ENCODE data around the gene TSC22D3.

TSC22D3 gene

DNA sequence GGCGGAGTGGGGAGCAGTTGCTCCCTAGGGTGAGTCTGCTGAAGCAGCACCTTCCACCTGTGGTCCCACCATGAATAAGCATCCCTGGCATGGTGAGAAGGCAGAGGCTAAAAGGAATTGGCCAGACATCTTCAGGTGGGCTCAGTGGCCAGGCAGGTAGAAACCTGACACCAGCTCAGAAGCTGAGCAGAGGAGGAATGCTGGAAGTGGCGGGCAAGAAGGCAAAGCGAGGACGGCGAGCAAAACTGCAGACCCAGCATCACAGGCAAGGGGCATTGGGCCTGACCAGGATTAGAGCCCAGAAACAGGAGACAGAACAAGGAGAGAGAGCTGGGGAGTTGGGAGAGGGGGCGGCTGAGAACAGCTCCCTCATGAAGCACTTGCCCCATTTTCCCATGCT lies 25.3 kb downstream of the TSC22D3 start:
- peaks cover 6% of the 10 kb centered on the region for H3K4me1 Mint-ChIP-seq
- CTCF ChIA-PET, result interaction anchor here (1.4 kb wide), 1 partner anchor 26 kb away, joined by 3 read pairs; the partner anchor contains the start of gene TSC22D3
- H3K9me3 Mint-ChIP-seq, result no peaks in the 10 kb centered on the region
- H3K36me3 Mint-ChIP-seq, result no peaks in the 10 kb centered on the region
- no peak overlapping the region for H3K27ac Mint-ChIP-seq
- DNase-seq, result no peak
- H3K27me3 Mint-ChIP-seq, result peaks cover 4% of the 10 kb centered on the region
- no peak overlapping the region for H3K4me3 Mint-ChIP-seq

GRCh38 chrX:107748506-107748905 lies 27.1 kb downstream of the TSC22D3 start:
- Mint-ChIP-seq H3K4me3 (no peak overlapping the region), H3K27ac (no peak overlapping the region), H3K27me3 (peaks cover 4% of the 10 kb centered on the region), H3K36me3 (no peaks in the 10 kb centered on the region), H3K4me1 (no peaks in the 10 kb centered on the region), H3K9me3 (no peaks in the 10 kb centered on the region)
- CTCF ChIA-PET, result no interaction called here
- DNase-seq, result no peak

DNA sequence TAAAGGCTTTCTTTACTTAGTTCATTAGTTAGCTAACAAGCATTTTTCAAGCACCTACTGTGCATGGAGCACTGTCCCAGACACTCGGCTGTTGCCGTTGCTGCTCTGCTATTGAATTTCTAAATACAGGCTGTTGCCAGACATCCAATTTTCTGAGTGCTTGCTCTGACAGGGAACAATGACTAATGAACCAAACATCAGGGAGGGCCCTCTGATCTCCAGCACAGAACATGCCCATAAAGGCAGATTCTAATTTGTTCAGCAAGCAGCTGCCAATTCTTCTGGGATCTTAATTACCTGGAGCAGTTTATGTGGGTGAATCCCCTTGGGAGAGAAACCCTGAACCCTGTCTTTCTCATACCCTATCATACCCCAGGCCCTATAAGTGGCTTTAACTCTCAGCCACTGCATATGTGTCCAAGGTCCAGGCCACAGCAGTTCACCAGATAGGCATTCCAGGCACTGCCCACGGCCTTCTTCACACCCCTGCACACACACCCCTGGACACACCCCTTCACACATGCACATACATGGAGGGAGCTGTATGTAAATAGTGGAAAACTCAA lies 27.9 kb downstream of the TSC22D3 start:
- Mint-ChIP-seq H3K27me3 (peaks cover 4% of the 10 kb centered on the region), H3K4me1 (peaks cover 4% of the 10 kb centered on the region), H3K9me3 (no peaks in the 10 kb centered on the region), H3K27ac (no peak overlapping the region), H3K36me3 (no peaks in the 10 kb centered on the region), H3K4me3 (no peak overlapping the region)
- CTCF ChIA-PET, result no interaction called here
- no peak for DNase-seq

DNA sequence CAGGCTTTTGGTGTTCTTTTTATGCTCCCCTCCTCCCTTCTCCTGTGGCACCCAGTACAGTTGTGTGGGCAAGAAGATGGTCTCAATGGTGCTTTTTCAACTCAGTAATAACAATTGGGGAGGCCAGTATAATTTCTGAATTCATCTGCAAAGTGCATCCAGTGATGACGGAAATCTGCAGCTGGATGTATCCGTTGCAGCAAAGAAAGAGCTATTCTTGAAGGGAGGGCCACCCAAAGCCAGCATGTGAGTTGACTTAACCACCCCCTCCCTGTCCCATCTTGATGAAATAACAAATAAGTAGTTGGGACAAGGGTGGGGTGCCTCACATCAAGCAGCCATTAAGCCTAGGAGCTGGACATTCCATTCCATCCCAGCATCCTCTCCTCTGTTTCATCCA lies 30.7 kb downstream of the TSC22D3 start:
- H3K27ac Mint-ChIP-seq, result no peak overlapping the region
- H3K4me1 Mint-ChIP-seq, result peaks cover 30% of the 10 kb centered on the region
- no peak for DNase-seq
- peaks cover 5% of the 10 kb centered on the region for H3K27me3 Mint-ChIP-seq
- H3K36me3 Mint-ChIP-seq, result peaks cover 3% of the 10 kb centered on the region
- no peaks in the 10 kb centered on the region for H3K9me3 Mint-ChIP-seq
- H3K4me3 Mint-ChIP-seq, result no peak overlapping the region
- CTCF ChIA-PET, result no interaction called here

GRCh38 chrX:107743995-107744394 lies 31.6 kb downstream of the TSC22D3 start:
- H3K36me3 Mint-ChIP-seq, result peaks cover 3% of the 10 kb centered on the region
- no peak overlapping the region for H3K4me3 Mint-ChIP-seq
- H3K9me3 Mint-ChIP-seq, result no peaks in the 10 kb centered on the region
- H3K4me1 Mint-ChIP-seq, result peaks cover 32% of the 10 kb centered on the region
- no peak overlapping the region for H3K27ac Mint-ChIP-seq
- no peak for DNase-seq
- CTCF ChIA-PET, result interaction anchor here (1.6 kb wide), 1 partner anchor 8 kb away, joined by 6 read pairs; no protein-coding TSS in a partner anchor
- H3K27me3 Mint-ChIP-seq, result peaks cover 5% of the 10 kb centered on the region

DNA sequence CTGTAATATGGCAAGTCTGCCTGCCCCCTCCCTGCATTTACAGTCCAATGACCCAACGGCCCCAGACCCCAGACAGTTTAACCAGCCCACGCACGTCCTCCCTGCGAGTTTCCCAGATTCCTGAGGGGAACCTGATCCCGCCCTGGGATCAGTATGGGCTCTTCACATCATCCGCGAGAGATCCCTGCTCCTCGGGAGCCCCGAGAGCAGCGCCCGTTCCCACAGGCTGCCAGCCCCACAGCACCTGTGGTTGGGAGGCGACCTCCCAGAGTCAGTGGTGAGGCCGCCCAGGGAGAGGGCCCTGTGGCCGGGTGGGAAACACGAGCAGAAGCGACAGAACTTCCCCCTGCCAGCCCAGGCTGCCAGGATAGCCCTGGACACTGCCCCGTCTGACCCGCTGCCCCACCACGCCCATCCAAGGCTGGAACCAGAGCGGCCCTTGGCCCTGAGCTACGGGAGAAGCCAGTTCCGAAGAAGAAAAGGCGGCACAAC lies 32.8 kb downstream of the TSC22D3 start:
- CTCF ChIA-PET, result interaction anchor here (1.6 to 2.3 kb wide), 3 partner anchors 9 to 69 kb away, joined by 6 to 13 read pairs (median 7); partner anchors contain the start of gene TSC22D3
- Mint-ChIP-seq H3K27me3 (peaks cover 5% of the 10 kb centered on the region), H3K4me3 (peak overlapping the region; percentile 71), H3K4me1 (peaks cover 32% of the 10 kb centered on the region), H3K36me3 (peaks cover 3% of the 10 kb centered on the region), H3K9me3 (no peaks in the 10 kb centered on the region), H3K27ac (peak overlapping the region; percentile 95)
- DNase-seq, result no peak

GRCh38 chrX:107741404-107741790 lies 34.2 kb downstream of the TSC22D3 start:
- Mint-ChIP-seq H3K27ac (peak overlapping the region; percentile 95), H3K9me3 (no peaks in the 10 kb centered on the region), H3K4me1 (peaks cover 32% of the 10 kb centered on the region), H3K4me3 (peak overlapping the region; percentile 71), H3K27me3 (peaks cover 5% of the 10 kb centered on the region), H3K36me3 (peaks cover 3% of the 10 kb centered on the region)
- no peak for DNase-seq
- CTCF ChIA-PET, result interaction anchor here (1.7 to 2.3 kb wide), 3 partner anchors 22 to 68 kb away, joined by 7 to 13 read pairs (median 7); partner anchors contain the start of gene TSC22D3

DNA sequence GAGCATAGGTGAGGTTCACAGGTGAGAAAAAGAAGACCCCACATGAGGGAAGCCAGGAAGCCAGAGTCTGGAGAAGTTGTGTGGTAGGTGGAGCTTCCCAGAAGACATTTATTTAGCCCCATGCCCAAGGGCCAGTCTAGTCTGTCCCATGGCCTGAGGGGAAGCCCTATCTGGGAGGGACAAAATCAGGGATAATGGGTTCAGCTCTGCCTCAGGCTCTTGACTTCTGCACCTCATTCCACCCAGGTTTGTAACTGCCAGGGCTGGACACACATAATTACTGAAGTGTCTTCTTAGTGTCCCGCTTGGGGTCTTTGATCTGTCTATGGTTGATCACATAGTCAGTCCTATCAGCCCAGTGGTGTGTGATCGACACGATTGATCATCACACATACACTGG lies 36.0 kb downstream of the TSC22D3 start:
- no peak overlapping the region for H3K27ac Mint-ChIP-seq
- DNase-seq, result no peak
- CTCF ChIA-PET, result no interaction called here

DNA sequence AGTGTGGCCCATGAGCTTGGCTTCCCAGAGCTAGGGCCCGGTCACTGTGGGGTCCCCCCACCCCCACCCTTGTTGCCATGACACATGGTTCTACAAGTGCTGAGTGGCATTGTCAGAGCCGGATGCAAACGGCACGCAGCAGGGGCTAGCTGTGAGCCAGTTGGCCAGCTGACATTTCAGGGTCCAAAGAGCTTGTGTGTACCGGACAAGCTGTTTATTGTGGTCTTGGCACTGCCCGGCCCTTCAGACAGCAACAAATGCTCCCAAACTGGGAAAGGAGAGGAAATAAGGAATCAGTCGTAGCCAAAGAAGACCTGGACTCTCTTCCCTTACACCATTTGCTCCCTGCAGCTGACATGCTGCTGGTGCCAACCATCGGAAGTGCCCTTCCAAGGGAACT lies 36.8 kb downstream of the TSC22D3 start:
- Mint-ChIP-seq H3K27me3 (peaks cover 5% of the 10 kb centered on the region), H3K9me3 (no peaks in the 10 kb centered on the region), H3K4me3 (no peak overlapping the region), H3K4me1 (peaks cover 32% of the 10 kb centered on the region), H3K27ac (no peak overlapping the region), H3K36me3 (peaks cover 3% of the 10 kb centered on the region)
- CTCF ChIA-PET, result interaction anchor here (2.0 kb wide), 1 partner anchor 66 kb away, joined by 5 read pairs; no protein-coding TSS in a partner anchor
- DNase-seq, result no peak

More for the DNA sequence above, 36.0 kb downstream of the TSC22D3 start:
- H3K4me1 Mint-ChIP-seq, result peaks cover 32% of the 10 kb centered on the region
- no peaks in the 10 kb centered on the region for H3K9me3 Mint-ChIP-seq
- no peak overlapping the region for H3K4me3 Mint-ChIP-seq
- peaks cover 5% of the 10 kb centered on the region for H3K27me3 Mint-ChIP-seq
- H3K36me3 Mint-ChIP-seq, result peaks cover 3% of the 10 kb centered on the region

DNA sequence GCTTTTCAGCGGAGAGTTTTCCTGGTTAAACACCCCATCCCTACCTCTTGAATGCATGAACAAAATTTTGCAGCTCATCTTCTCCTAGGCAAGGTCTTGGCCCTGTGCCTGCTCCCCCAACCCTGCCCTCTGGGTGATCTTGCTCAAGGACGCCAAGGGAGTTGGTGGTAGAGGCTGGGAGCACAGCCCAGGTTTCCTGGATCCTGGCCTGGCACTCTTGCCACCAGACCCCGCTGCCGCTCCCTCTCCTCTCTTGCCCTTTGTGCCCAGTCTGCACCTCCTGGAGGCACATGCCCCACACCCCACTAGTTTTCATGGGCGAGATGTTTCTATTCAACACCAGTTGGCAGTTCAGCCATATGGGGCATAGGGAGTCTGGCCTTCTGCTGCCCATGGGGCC lies 37.3 kb downstream of the TSC22D3 start:
- Mint-ChIP-seq H3K27me3 (peaks cover 5% of the 10 kb centered on the region), H3K9me3 (no peaks in the 10 kb centered on the region), H3K27ac (no peak overlapping the region), H3K4me1 (peaks cover 32% of the 10 kb centered on the region), H3K36me3 (peaks cover 3% of the 10 kb centered on the region), H3K4me3 (no peak overlapping the region)
- CTCF ChIA-PET, result interaction anchor here (2.0 kb wide), 1 partner anchor 65 kb away, joined by 5 read pairs; no protein-coding TSS in a partner anchor
- DNase-seq, result no peak

DNA sequence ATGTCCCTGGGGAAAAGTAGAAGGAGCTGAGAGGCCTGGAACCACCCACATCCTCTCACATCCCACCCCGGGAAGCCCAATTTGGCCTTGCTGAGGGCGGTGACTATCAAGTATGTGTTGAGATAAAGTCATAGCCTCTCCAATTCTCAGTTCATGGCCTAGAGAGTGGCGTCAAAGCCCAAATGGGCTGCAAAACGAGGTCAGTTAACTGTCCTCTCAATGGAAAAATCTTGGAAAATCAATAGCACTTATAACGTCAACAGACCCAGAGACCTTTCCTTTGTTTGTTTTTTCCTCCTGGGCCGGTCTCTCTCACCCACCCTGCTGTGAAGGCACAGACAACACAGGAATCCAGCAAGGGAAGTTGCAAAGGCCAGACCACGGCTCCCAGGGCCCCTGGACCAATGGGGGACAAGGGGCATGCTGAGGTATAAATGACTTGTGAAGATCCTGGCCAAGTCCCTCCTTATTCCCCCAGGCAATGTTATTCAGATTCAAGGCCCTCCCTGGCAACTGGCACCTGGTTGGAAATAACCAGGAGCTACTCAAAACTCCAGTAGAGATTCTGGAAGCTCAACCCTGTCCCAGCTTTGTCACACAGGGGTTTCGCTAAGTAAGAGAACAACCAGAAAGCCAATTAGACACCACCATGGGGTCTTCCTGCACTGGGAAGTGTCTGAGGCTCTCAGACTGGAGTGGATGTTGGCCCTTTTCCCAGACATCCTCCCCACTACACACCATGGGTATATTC lies 38.6 kb downstream of the TSC22D3 start:
- Mint-ChIP-seq H3K4me1 (peaks cover 21% of the 10 kb centered on the region), H3K27ac (no peak overlapping the region)

DNA sequence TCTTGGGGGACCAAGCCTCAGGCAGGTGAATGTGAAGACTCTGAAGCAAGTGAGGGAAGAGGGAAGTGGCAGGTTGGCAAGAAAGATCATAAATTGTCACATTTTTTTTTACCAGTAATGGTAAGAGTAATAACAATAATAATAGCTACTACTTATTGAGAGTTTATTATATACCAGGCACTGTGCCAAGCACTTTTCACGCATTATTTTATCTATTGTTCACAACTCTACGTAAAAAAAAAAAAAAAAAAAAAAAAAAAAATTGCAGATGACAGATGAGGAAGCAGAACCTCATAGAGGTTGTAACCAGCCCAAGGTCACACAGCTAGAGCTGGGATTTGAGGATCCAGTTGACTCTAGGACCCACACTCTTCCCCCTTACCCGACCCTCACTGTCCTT lies 40.9 kb downstream of the TSC22D3 start:
- CTCF ChIA-PET, result no interaction called here
- no peak for DNase-seq
- H3K27ac Mint-ChIP-seq, result no peak overlapping the region
- no peaks in the 10 kb centered on the region for H3K9me3 Mint-ChIP-seq
- H3K27me3 Mint-ChIP-seq, result no peaks in the 10 kb centered on the region
- no peaks in the 10 kb centered on the region for H3K4me1 Mint-ChIP-seq
- no peak overlapping the region for H3K4me3 Mint-ChIP-seq
- H3K36me3 Mint-ChIP-seq, result no peaks in the 10 kb centered on the region

More for the DNA sequence above, 38.6 kb downstream of the TSC22D3 start:
- H3K27me3 Mint-ChIP-seq, result peaks cover 1% of the 10 kb centered on the region
- CTCF ChIA-PET, result interaction anchor here (2.0 kb wide), 1 partner anchor 64 kb away, joined by 5 read pairs; no protein-coding TSS in a partner anchor
- H3K9me3 Mint-ChIP-seq, result no peaks in the 10 kb centered on the region
- no peak overlapping the region for H3K4me3 Mint-ChIP-seq
- peaks cover under 1% of the 10 kb centered on the region for H3K36me3 Mint-ChIP-seq
- no peak for DNase-seq

DNA sequence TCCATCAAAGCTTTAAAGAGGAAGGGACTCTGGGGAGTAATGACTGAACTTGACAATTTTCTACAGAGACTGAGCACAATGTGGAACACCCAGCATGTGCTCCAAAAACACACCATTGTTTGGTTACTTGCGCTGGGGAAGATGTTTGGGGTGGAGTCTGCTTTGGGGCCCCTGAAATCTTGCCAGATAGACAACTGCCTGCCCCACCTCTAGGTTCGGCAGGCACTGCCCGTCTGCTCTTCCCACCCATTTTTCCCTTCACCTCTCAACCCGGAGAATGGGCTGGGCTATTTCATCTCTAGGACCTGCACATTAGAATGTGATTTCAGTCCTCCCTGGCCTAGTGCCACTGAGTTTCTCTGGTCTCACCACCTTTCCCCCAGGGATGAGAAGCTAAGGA lies 41.9 kb downstream of the TSC22D3 start:
- DNase-seq, result no peak
- Mint-ChIP-seq H3K36me3 (no peaks in the 10 kb centered on the region), H3K9me3 (no peaks in the 10 kb centered on the region), H3K4me3 (no peak overlapping the region), H3K27me3 (no peaks in the 10 kb centered on the region), H3K4me1 (no peaks in the 10 kb centered on the region), H3K27ac (no peak overlapping the region)
- CTCF ChIA-PET, result no interaction called here

- CTCF ChIA-PET, result interaction anchor here (1.2 kb wide), 1 partner anchor 18 kb away, joined by 3 read pairs; no protein-coding TSS in a partner anchor
- no peaks in the 10 kb centered on the region for H3K4me1 Mint-ChIP-seq
- no peak overlapping the region for H3K4me3 Mint-ChIP-seq
- H3K36me3 Mint-ChIP-seq, result no peaks in the 10 kb centered on the region
- no peaks in the 10 kb centered on the region for H3K27me3 Mint-ChIP-seq
- H3K27ac Mint-ChIP-seq, result no peak overlapping the region
- no peak for DNase-seq
- H3K9me3 Mint-ChIP-seq, result no peaks in the 10 kb centered on the region
Observed at GRCh38 chrX:107731831-107732502, 43.6 kb downstream of the TSC22D3 start.

Data from activated naive CD4-positive, alpha-beta T cell treated with anti-CD3 and anti-CD28 coated beads, Interleukin-2, amount 10 ng/mL, durations not matched to agents 7 days and 5 days (primary cell).